ENCODE results near the gene MEF2B.

MEF2B gene

GRCh38 chr19:19120308-19121231, 49.5 kb downstream of the MEF2B start:
- no peak overlapping the region for H2AFZ ChIP-seq (ENCODE audit: low read length)
- H3K4me1 ChIP-seq (ENCODE audit: low read length), result no peaks in the 10 kb centered on the region
- no peak overlapping the region for H3K4me3 ChIP-seq (ENCODE audit: low read length)
- H3K27ac ChIP-seq (ENCODE audit: low read length), result no peak overlapping the region
- H3K4me2 ChIP-seq (ENCODE audit: low read depth, low read length), result no peak overlapping the region
- DNase-seq, result no peak
- H3K9me2 ChIP-seq (replicated peaks; ENCODE audit: insufficient read depth, low read length), result no peaks in the 10 kb centered on the region
- H4K20me1 ChIP-seq (ENCODE audit: insufficient read depth, low read length), result no peaks in the 10 kb centered on the region
- H3F3A ChIP-seq (ENCODE audit: insufficient read depth, low read length), result no peaks in the 10 kb centered on the region
- H3K9me3 ChIP-seq (replicated peaks; ENCODE audit: insufficient read depth, low read length), result no peaks in the 10 kb centered on the region
- H3K36me3 ChIP-seq (replicated peaks; ENCODE audit: insufficient read depth, low read length), result no peaks in the 10 kb centered on the region
- H3K9ac ChIP-seq (ENCODE audit: low read length), result no peak overlapping the region
- TF ChIP-seq EZH2 (optimal IDR thresholded peaks at IDR 0.05; ENCODE audit: low read depth, low read length) (no peak), CTCF (IDR thresholded peaks at IDR 0.05; ENCODE audit: low read length) (no peak), EZH2phosphoT487 (IDR thresholded peaks at IDR 0.05; ENCODE audit: low read length) (no peak)
- H3K27me3 ChIP-seq (replicated peaks; ENCODE audit: insufficient read depth, low read length), result no peaks in the 10 kb centered on the region
- H3K79me2 ChIP-seq (ENCODE audit: low read length), result no peaks in the 10 kb centered on the region

- Histone ChIP-seq H3K9ac (ENCODE audit: low read length) (no peak overlapping the region), H3K4me3 (ENCODE audit: low read length) (no peak overlapping the region), H3K79me2 (ENCODE audit: low read length) (no peaks in the 10 kb centered on the region), H3K27me3 (replicated peaks; ENCODE audit: insufficient read depth, low read length) (no peaks in the 10 kb centered on the region), H3K9me3 (replicated peaks; ENCODE audit: insufficient read depth, low read length) (no peaks in the 10 kb centered on the region), H3K4me1 (ENCODE audit: low read length) (no peaks in the 10 kb centered on the region), H4K20me1 (ENCODE audit: insufficient read depth, low read length) (no peaks in the 10 kb centered on the region), H3K27ac (ENCODE audit: low read length) (no peak overlapping the region), H3K4me2 (ENCODE audit: low read depth, low read length) (no peak overlapping the region), H2AFZ (ENCODE audit: low read length) (no peak overlapping the region), H3F3A (ENCODE audit: insufficient read depth, low read length) (no peaks in the 10 kb centered on the region), H3K36me3 (replicated peaks; ENCODE audit: insufficient read depth, low read length) (no peaks in the 10 kb centered on the region), H3K9me2 (replicated peaks; ENCODE audit: insufficient read depth, low read length) (no peaks in the 10 kb centered on the region)
- TF ChIP-seq EZH2 (optimal IDR thresholded peaks at IDR 0.05; ENCODE audit: low read depth, low read length) (no peak), EZH2phosphoT487 (IDR thresholded peaks at IDR 0.05; ENCODE audit: low read length) (no peak), CTCF (IDR thresholded peaks at IDR 0.05; ENCODE audit: low read length) (no peak)
- DNase-seq, result no peak
These were observed 50.5 kb downstream of the MEF2B start for GRCh38 chr19:19119325-19120237.

- no peaks in the 10 kb centered on the region for H3F3A ChIP-seq (ENCODE audit: insufficient read depth, low read length)
- no peaks in the 10 kb centered on the region for H3K9me2 ChIP-seq (replicated peaks; ENCODE audit: insufficient read depth, low read length)
- H3K79me2 ChIP-seq (ENCODE audit: low read length), result no peaks in the 10 kb centered on the region
- no peak overlapping the region for H2AFZ ChIP-seq (ENCODE audit: low read length)
- no peaks in the 10 kb centered on the region for H3K27me3 ChIP-seq (replicated peaks; ENCODE audit: insufficient read depth, low read length)
- no peak overlapping the region for H3K27ac ChIP-seq (ENCODE audit: low read length)
- H3K36me3 ChIP-seq (replicated peaks; ENCODE audit: insufficient read depth, low read length), result no peaks in the 10 kb centered on the region
- no peak overlapping the region for H3K4me2 ChIP-seq (ENCODE audit: low read depth, low read length)
- peak; percentile 71 for TF ChIP-seq CTCF (IDR thresholded peaks at IDR 0.05; ENCODE audit: low read length)
- TF ChIP-seq EZH2phosphoT487 (IDR thresholded peaks at IDR 0.05; ENCODE audit: low read length), result no peak
- TF ChIP-seq EZH2 (optimal IDR thresholded peaks at IDR 0.05; ENCODE audit: low read depth, low read length), result no peak
- no peak overlapping the region for H3K9ac ChIP-seq (ENCODE audit: low read length)
- DNase-seq, result peak; percentile 51
- no peaks in the 10 kb centered on the region for H3K4me1 ChIP-seq (ENCODE audit: low read length)
- H3K9me3 ChIP-seq (replicated peaks; ENCODE audit: insufficient read depth, low read length), result no peaks in the 10 kb centered on the region
- H3K4me3 ChIP-seq (ENCODE audit: low read length), result no peak overlapping the region
- H4K20me1 ChIP-seq (ENCODE audit: insufficient read depth, low read length), result no peaks in the 10 kb centered on the region
These were observed 54.1 kb downstream of the MEF2B start for GRCh38 chr19:19115954-19116353.

All from MM.1S (cell line).